Pulmonary artery endothelial cell (primary cell): ENCODE data around the gene ATP1B3. TPM values are rescaled to one million over a fixed set of nuclear protein-coding genes. Genes with fewer than 3 reads are reported as not detected.
"Not testable (repeated sequence)": the region's sequence is repeated elsewhere in the genome, so short reads cannot be mapped to it uniquely, and the experiment has no call there.

Experiments
- DNase-seq: peaks from one replicate; pipeline ENCODE4 v3.0.0-alpha.2; 2011; ENCODE audit warnings: low read depth, low spot score
- total RNA-seq: library from RNA; depleted of rRNA; stranded (reverse); fragments of >200 nt; gene quantifications from 2 replicates; pipeline ENCODE4 v1.2.3, GENCODE V29; 2014

The ATP1B3 gene
- total RNA-seq, result 155 and 165 TPM in 2 replicates

DNA sequence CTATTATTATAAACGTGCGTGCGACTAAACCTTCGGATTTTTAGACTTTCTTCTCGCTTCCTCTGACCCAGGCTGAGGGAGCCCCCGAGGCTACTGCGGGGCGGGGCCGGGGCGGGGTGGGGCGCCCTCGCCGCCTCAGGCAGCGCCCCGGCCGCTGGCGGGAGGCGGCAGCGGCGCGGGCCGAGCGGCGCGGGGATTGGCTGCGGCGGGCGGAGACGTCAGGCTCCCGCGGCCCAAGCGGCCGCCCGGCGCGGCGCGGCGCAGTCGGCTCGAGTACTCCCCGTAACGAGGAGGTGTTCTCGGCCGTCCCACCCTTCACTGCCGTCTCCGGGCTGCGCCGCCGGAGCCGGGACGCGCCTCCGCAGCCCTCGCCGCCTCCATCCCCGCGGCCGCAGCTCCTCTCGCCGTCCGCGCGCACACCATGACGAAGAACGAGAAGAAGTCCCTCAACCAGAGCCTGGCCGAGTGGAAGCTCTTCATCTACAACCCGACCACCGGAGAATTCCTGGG lies at the start of gene ATP1B3:
Gene ATP1B3 (plus strand): TSS at position 263 of the 510 bp plus-strand sequence. CDS start 159 bp downstream, at position 422.
- DNase-seq, result no peak

DNA sequence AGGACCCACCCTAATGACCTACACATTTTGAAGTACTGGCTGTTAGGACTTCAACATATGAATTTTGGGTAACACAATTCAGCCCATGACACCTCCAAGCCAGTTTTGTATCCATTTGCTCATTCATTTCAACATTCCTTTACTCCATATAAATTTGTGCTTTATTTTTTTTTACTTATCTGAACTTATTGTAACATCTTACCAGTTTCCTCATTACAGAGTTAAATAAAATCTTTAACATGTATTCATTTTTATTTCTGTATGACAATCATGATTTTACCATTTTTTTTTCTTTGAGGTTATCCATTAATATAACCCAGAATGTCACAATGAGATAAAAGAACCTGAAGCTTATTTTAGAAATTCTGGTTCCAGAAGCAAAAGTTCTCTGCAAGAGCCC lies 48.0 kb upstream of the ATP1B3 start:
- DNase-seq, result no peak

- no peak for DNase-seq
These were observed 47.6 kb upstream of the ATP1B3 start for GRCh38 chr3:141828890-141829289.

DNA sequence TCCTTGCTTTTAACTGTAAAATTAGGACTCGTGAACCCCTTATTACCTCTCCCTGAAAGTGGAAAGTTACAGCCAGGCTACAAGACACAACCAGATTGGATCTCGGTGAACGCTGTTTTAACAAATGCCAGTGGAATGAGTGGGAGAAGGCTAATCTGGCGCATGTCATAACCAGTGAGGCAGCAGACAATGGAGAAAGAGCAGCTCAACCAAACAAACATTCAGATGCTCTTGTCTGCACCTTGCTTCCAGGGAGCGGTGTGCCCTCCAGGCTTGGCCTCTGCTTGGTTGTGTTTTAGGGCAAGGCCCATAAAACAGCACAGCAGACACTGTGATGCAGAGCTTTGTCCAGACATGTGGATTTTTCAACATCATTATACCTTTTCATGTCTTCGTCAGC lies 45.9 kb upstream of the ATP1B3 start:
- no peak for DNase-seq

GRCh38 chr3:141834292-141834691 lies 42.2 kb upstream of the ATP1B3 start:
- no peak for DNase-seq

- no peak for DNase-seq
These were observed 40.8 kb upstream of the ATP1B3 start for GRCh38 chr3:141835557-141836229.

GRCh38 chr3:141839389-141839788 lies 37.1 kb upstream of the ATP1B3 start:
- DNase-seq, result no peak

GRCh38 chr3:141840737-141841544 lies 35.5 kb upstream of the ATP1B3 start:
- DNase-seq, result peak; percentile 52

DNA sequence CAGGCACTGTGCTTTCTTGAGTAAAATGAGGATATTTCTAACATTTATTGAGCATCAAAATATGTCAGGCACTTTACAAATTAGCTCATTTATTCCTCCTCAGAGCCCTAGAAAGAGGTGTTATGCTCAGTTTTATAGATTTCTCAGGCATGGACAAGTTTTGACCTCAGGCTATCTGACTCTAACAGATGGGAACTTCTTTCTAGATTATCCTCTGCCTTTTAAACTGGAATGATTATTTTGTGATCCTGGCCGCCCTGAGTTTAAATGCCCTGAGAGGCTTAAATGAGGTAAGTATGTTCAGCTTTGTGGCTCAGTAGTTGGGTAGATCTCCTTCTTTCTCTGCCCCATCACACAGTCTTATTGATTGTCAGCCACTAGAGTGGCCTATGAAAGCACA lies 32.3 kb upstream of the ATP1B3 start:
- no peak for DNase-seq

GRCh38 chr3:141844812-141845211 lies 31.6 kb upstream of the ATP1B3 start:
- DNase-seq, result no peak

DNA sequence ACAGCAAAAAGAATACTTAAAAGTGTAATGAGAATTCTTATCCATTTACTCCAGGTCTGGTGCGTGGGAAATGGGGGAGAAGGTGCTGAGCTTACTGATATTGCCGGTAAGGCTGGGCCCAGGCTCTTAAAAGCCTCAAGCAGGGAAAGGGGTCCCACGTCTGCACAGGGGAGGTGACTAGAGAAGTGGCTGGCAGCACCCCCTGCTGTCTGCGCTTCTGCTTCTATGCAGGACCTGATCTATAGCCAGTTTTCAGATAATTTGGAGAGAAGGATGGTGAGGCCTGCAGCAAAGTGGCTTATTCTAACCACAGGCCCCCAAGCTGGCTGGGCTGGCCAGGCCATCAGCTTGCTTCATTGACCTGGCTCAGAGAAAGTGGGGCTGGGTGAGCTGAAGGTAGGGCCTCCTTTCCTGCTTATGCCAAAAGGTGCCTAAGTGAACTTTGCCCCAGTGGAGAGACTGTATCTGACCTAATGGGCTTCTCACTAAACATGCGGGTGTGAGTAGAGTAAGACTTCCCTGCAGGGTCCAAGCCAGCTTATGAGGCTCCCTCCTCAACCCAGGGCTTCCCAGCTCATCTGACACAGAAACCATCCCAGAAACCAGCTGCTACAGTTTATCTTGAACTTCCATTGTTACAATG lies 30.9 kb upstream of the ATP1B3 start:
- no peak for DNase-seq

- no peak for DNase-seq
These were observed 30.4 kb upstream of the ATP1B3 start for GRCh38 chr3:141846050-141846433.

DNA sequence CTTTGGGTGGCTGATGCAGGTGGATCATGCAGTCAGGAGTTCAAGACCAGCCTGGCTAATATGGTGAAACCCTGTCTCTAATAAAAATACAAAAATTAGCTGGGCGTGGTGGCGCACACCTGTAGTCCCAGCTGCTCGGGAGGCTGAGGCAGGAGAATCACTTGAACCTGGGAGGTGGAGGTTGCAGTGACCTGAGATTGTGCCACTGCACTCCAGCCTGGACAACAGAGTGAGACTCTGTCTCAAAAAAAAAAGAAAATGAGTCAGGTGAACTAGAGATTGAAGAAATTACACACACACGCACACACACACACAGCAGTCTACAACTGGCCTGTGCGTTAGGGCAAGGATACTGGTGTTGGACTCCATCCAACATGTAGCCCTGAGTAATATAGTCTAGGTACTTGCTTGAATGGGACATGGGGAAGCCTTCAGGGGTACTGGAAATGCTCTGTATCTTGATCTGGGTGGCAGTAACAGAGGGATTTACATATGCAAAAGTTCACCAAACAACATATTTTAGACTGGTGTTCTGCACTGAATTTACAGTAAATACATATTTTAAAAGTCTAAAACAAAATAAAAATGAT lies 28.2 kb upstream of the ATP1B3 start:
- DNase-seq, result not testable (repeated sequence)

DNA sequence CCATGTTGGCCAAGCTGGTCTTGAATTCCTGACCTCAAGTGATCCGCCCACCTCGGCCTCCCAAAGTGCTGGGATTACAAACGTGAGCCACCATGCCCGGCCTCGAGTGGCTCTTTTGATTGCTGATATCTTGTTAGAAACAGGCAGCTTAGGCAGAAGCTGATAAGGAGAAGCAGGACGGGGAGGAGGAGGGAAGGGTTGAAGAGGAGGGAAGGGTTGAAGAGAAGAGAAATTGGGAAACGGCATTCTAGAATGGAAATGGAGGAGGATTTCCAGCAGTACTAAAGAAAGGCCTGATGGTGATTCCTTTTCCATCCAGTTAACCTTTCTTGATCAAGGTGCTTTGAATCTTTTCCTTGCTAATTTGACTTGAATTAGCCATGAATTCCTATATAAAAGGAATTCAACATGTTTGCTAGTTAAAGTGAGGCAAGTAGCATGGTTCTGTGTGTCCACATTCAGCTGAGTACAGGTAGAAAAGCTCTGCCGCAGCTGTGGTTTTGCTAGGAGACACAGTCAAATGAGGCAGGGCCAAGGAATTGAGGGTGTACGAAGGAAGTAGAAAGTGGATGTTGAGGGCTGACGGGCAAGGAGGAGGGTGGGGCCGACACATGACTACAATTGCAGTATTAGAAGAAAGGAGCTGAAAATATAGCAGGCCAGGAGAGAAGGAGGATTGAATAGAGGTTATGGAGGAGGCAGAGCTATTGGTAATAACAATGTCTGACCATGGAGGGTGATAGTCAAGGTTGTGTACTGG lies 27.2 kb upstream of the ATP1B3 start:
- DNase-seq, result no peak

- DNase-seq, result peak; percentile 86
These were observed 25.0 kb upstream of the ATP1B3 start for GRCh38 chr3:141851411-141851810.

GRCh38 chr3:141853081-141853601 lies 23.3 kb upstream of the ATP1B3 start:
- no peak for DNase-seq

DNA sequence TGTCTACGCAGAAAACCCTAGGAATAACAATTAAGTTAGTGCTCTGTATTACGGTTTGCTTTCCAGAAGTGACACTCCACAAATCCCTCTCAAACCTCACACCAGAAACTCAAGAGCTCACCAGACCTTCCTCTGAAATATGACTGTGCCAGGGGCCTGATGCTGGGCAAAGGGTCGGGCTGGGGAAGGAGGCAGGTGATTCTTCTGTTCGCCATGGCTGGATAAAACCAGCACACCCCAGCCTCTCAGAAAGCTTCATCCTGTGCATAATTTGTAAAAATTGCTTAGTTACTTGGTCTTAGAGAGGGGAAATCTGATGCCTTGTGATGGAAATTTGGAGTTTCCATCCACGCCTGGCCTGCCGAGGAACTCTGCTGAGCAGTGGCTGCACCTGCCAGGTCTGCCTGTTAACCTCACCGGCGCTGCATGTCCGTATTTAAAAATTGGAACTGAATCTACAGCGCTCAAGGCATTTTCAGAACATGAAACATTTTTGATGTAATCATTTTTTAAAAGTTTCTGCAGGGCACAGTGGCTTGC lies 22.7 kb upstream of the ATP1B3 start:
- no peak for DNase-seq

- no peak for DNase-seq
These were observed 21.8 kb upstream of the ATP1B3 start for GRCh38 chr3:141854599-141854998.

DNA sequence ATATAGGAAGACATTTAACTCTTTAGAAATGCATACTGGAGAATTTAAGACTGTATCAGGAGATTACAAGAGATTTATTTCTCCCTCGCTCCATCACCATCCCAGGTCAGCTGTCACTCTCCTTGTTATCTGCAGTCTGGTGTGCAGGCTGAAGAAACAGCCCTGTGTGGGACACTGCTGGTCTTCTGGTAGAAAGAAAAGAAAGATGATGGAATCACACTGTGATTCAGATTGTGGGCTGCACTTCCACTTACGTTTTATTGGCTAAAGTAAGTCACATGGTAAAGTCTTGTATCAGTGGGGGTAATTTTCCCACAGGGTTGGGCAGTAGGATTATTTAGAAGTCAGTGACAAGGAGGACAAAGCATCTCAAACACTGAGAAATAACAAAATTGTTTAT lies 18.1 kb upstream of the ATP1B3 start:
- DNase-seq, result no peak

- DNase-seq, result no peak
These were observed 16.8 kb upstream of the ATP1B3 start for GRCh38 chr3:141859651-141860050.
